ENCODE results near the gene TSPAN19.

Gene TSPAN19

GRCh38 chr12:84986117-84986516 is 50.0 kb downstream of the TSPAN19 start:
- Mint-ChIP-seq H3K9me3 (no peaks in the 10 kb centered on the region), H3K27ac (no peak overlapping the region), H3K4me3 (no peak overlapping the region), H3K27me3 (ENCODE audit: low read depth, poor library complexity) (no peaks in the 10 kb centered on the region), H3K4me1 (no peaks in the 10 kb centered on the region), H3K36me3 (ENCODE audit: low read depth) (no peaks in the 10 kb centered on the region)
- DNase-seq: no peak
- no peak for TF ChIP-seq CTCF (IDR thresholded peaks at IDR 0.05)

GRCh38 chr12:84983289-84983688 is 52.8 kb downstream of the TSPAN19 start:
- Mint-ChIP-seq H3K36me3 (ENCODE audit: low read depth) (no peaks in the 10 kb centered on the region), H3K9me3 (no peaks in the 10 kb centered on the region), H3K27me3 (ENCODE audit: low read depth, poor library complexity) (no peaks in the 10 kb centered on the region), H3K4me1 (no peaks in the 10 kb centered on the region), H3K4me3 (no peak overlapping the region), H3K27ac (no peak overlapping the region)
- TF ChIP-seq CTCF (IDR thresholded peaks at IDR 0.05): no peak
- no peak for DNase-seq

- no peak for DNase-seq
- H3K9me3 Mint-ChIP-seq: no peaks in the 10 kb centered on the region
- H3K36me3 Mint-ChIP-seq (ENCODE audit: low read depth): no peaks in the 10 kb centered on the region
- TF ChIP-seq CTCF (IDR thresholded peaks at IDR 0.05): no peak
- H3K27ac Mint-ChIP-seq: no peak overlapping the region
- no peaks in the 10 kb centered on the region for H3K27me3 Mint-ChIP-seq (ENCODE audit: low read depth, poor library complexity)
- no peak overlapping the region for H3K4me3 Mint-ChIP-seq
- no peaks in the 10 kb centered on the region for H3K4me1 Mint-ChIP-seq
Observed at GRCh38 chr12:84982888-84983287, 53.2 kb downstream of the TSPAN19 start.

- Mint-ChIP-seq H3K9me3 (no peaks in the 10 kb centered on the region), H3K27me3 (ENCODE audit: low read depth, poor library complexity) (no peaks in the 10 kb centered on the region), H3K4me1 (peaks cover 7% of the 10 kb centered on the region), H3K36me3 (ENCODE audit: low read depth) (no peaks in the 10 kb centered on the region), H3K4me3 (no peak overlapping the region), H3K27ac (no peak overlapping the region)
- DNase-seq: no peak
- TF ChIP-seq CTCF (IDR thresholded peaks at IDR 0.05): no peak
Observed at GRCh38 chr12:84978921-84979320, 57.2 kb downstream of the TSPAN19 start.

- H3K27me3 Mint-ChIP-seq (ENCODE audit: low read depth, poor library complexity): no peaks in the 10 kb centered on the region
- no peak for TF ChIP-seq CTCF (IDR thresholded peaks at IDR 0.05)
- H3K4me1 Mint-ChIP-seq: peaks cover 11% of the 10 kb centered on the region
- H3K9me3 Mint-ChIP-seq: no peaks in the 10 kb centered on the region
- no peak overlapping the region for H3K27ac Mint-ChIP-seq
- DNase-seq: no peak
- H3K36me3 Mint-ChIP-seq (ENCODE audit: low read depth): no peaks in the 10 kb centered on the region
- H3K4me3 Mint-ChIP-seq: no peak overlapping the region
Observed at GRCh38 chr12:84976133-84976532, 59.9 kb downstream of the TSPAN19 start.

GRCh38 chr12:84974155-84974815 is 61.8 kb downstream of the TSPAN19 start:
- peaks cover 11% of the 10 kb centered on the region for H3K4me1 Mint-ChIP-seq
- H3K27ac Mint-ChIP-seq: no peak overlapping the region
- no peaks in the 10 kb centered on the region for H3K9me3 Mint-ChIP-seq
- H3K36me3 Mint-ChIP-seq (ENCODE audit: low read depth): no peaks in the 10 kb centered on the region
- no peak overlapping the region for H3K4me3 Mint-ChIP-seq
- TF ChIP-seq CTCF (IDR thresholded peaks at IDR 0.05): no peak
- no peaks in the 10 kb centered on the region for H3K27me3 Mint-ChIP-seq (ENCODE audit: low read depth, poor library complexity)
- no peak for DNase-seq

Measured in nephron progenitor cell (in vitro differentiated cells).